Measurements from ENCODE around the gene SLC7A9. TPM values are rescaled to one million over a fixed set of nuclear protein-coding genes. Genes with fewer than 3 reads are reported as not detected.

The SLC7A9 gene
- total and polyA plus RNA-seq, 2 donors (not counting 1 experiment from before 2014, with no cell fraction given): 0.17 TPM; not detected in 1

DNA sequence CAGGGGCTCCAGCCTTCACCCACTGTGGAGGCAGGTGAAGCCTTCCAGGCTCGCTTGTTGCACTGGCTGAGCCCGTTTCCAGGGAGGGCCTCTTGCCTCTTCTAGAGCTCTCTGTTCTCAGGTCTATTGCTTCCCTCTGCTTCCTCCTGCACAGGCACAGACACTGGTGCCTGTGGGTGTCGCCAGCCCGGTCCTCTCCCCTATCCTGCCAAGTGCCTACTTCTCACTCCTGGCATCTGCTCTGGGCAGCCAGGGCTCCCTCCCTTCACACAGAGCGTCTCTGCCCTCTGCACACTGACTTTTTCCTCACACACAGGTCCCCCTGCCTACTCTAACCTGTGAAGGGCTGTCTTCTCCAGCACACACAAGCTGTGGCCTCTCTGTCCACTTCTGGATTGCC is 60.3 kb downstream of the SLC7A9 start:
- Histone ChIP-seq H3K4me2 (ENCODE audit: extremely low read depth, insufficient read depth, low read length) (no peak overlapping the region), H4K20me1 (ENCODE audit: control insufficient read depth, extremely low read depth, insufficient read depth, low read length) (no peaks in the 10 kb centered on the region), H3K4me3 (replicated peaks in 1 of 4; ENCODE audit: control extremely low read depth in 1 of 4, insufficient read depth in 1 of 4, low read depth in 3 of 4, low read length in 4 of 4) (no peak overlapping the region), H3K36me3 (ENCODE audit: control insufficient read depth, insufficient read depth, low read length) (no peaks in the 10 kb centered on the region), H3K9ac (ENCODE audit: insufficient read depth, low read length) (no peak overlapping the region), H3K9me3 (ENCODE audit: control insufficient read depth, insufficient read depth, low read depth, low read length) (no peaks in the 10 kb centered on the region), H3K79me2 (ENCODE audit: control insufficient read depth, insufficient read depth, low read length) (no peaks in the 10 kb centered on the region), H3K27me3 (ENCODE audit: control insufficient read depth, insufficient read depth, low read length) (no peaks in the 10 kb centered on the region), H3K4me1 (ENCODE audit: control insufficient read depth, extremely low read depth, insufficient read depth, low read length) (no peaks in the 10 kb centered on the region), H3K27ac (ENCODE audit: insufficient read depth, low read length) (no peak overlapping the region), H2AFZ (ENCODE audit: low read length) (no peak overlapping the region)
- DNase-seq (ENCODE audit: low read depth in 2 of 2): no peak
- TF ChIP-seq EZH2 (IDR thresholded peaks at IDR 0.05; ENCODE audit: low read length, missing control alignments) (no peak), CTCF (conservative IDR thresholded peaks at IDR 0.05 in 1 of 2, IDR thresholded peaks at IDR 0.05 in 1 of 2; ENCODE audit: low read depth in 1 of 2, low read length in 2 of 2) (no peak)

GRCh38 chr19:32808236-32808635 is 61.3 kb downstream of the SLC7A9 start:
- TF ChIP-seq EZH2 (IDR thresholded peaks at IDR 0.05; ENCODE audit: low read length, missing control alignments) (no peak), CTCF (conservative IDR thresholded peaks at IDR 0.05 in 1 of 2, IDR thresholded peaks at IDR 0.05 in 1 of 2; ENCODE audit: low read depth in 1 of 2, low read length in 2 of 2) (no peak)
- Histone ChIP-seq H3K27ac (ENCODE audit: insufficient read depth, low read length) (no peak overlapping the region), H3K4me3 (replicated peaks in 1 of 4; ENCODE audit: control extremely low read depth in 1 of 4, insufficient read depth in 1 of 4, low read depth in 3 of 4, low read length in 4 of 4) (no peak overlapping the region), H3K9ac (ENCODE audit: insufficient read depth, low read length) (no peak overlapping the region), H3K36me3 (ENCODE audit: control insufficient read depth, insufficient read depth, low read length) (no peaks in the 10 kb centered on the region), H3K79me2 (ENCODE audit: control insufficient read depth, insufficient read depth, low read length) (no peaks in the 10 kb centered on the region), H3K27me3 (ENCODE audit: control insufficient read depth, insufficient read depth, low read length) (no peaks in the 10 kb centered on the region), H3K4me2 (ENCODE audit: extremely low read depth, insufficient read depth, low read length) (no peak overlapping the region), H3K4me1 (ENCODE audit: control insufficient read depth, extremely low read depth, insufficient read depth, low read length) (no peaks in the 10 kb centered on the region), H2AFZ (ENCODE audit: low read length) (no peak overlapping the region), H3K9me3 (ENCODE audit: control insufficient read depth, insufficient read depth, low read depth, low read length) (no peaks in the 10 kb centered on the region), H4K20me1 (ENCODE audit: control insufficient read depth, extremely low read depth, insufficient read depth, low read length) (no peaks in the 10 kb centered on the region)
- no peak for DNase-seq (ENCODE audit: low read depth in 2 of 2)

DNA sequence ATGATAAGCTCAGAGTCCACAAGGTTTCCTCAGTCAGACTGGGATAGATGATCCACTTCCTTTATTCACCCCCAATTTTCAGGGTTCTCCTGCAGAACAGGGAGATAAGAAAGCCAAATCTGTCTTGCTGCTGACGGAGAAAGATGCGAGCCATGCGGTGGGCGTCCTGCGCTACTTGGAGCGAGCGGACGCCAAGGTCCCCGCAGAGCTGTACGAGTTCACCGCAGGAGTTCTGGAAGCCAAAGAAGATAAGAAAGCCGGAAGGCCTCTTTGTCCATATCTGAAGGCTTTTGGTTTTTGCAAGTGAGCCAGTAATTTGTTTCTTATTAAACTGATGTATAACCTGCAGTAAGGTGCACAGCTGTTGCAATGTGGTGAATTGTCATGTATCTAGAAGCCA is 66.7 kb downstream of the SLC7A9 start:
- no peak overlapping the region for H3K4me2 ChIP-seq (ENCODE audit: extremely low read depth, insufficient read depth, low read length)
- no peak overlapping the region for H3K27ac ChIP-seq (ENCODE audit: insufficient read depth, low read length)
- no peaks in the 10 kb centered on the region for H3K79me2 ChIP-seq (ENCODE audit: control insufficient read depth, insufficient read depth, low read length)
- no peaks in the 10 kb centered on the region for H3K27me3 ChIP-seq (ENCODE audit: control insufficient read depth, insufficient read depth, low read length)
- no peak overlapping the region for H3K4me3 ChIP-seq (replicated peaks in 1 of 4; ENCODE audit: control extremely low read depth in 1 of 4, insufficient read depth in 1 of 4, low read depth in 3 of 4, low read length in 4 of 4)
- H3K4me1 ChIP-seq (ENCODE audit: control insufficient read depth, extremely low read depth, insufficient read depth, low read length): no peaks in the 10 kb centered on the region
- DNase-seq (ENCODE audit: low read depth in 2 of 2): no peak
- H3K9ac ChIP-seq (ENCODE audit: insufficient read depth, low read length): no peak overlapping the region
- H3K36me3 ChIP-seq (ENCODE audit: control insufficient read depth, insufficient read depth, low read length): no peaks in the 10 kb centered on the region
- no peaks in the 10 kb centered on the region for H3K9me3 ChIP-seq (ENCODE audit: control insufficient read depth, insufficient read depth, low read depth, low read length)
- TF ChIP-seq EZH2 (IDR thresholded peaks at IDR 0.05; ENCODE audit: low read length, missing control alignments) (no peak), CTCF (conservative IDR thresholded peaks at IDR 0.05 in 1 of 2, IDR thresholded peaks at IDR 0.05 in 1 of 2; ENCODE audit: low read depth in 1 of 2, low read length in 2 of 2) (no peak)
- no peaks in the 10 kb centered on the region for H4K20me1 ChIP-seq (ENCODE audit: control insufficient read depth, extremely low read depth, insufficient read depth, low read length)
- no peak overlapping the region for H2AFZ ChIP-seq (ENCODE audit: low read length)
